Epidermal melanocyte (primary cell): Measurements from ENCODE around the gene BPNT1.
"Not testable (repeated sequence)": the region's sequence is repeated elsewhere in the genome, so short reads cannot be mapped to it uniquely, and the experiment has no call there.

ENCODE experiments used
- DNase-seq: peaks from one replicate; pipeline ENCODE4 v3.0.0; 2011; ENCODE audit warnings: low spot score; ENCODE audit not compliant: insufficient read length

The BPNT1 gene, protein sequence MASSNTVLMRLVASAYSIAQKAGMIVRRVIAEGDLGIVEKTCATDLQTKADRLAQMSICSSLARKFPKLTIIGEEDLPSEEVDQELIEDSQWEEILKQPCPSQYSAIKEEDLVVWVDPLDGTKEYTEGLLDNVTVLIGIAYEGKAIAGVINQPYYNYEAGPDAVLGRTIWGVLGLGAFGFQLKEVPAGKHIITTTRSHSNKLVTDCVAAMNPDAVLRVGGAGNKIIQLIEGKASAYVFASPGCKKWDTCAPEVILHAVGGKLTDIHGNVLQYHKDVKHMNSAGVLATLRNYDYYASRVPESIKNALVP

DNA sequence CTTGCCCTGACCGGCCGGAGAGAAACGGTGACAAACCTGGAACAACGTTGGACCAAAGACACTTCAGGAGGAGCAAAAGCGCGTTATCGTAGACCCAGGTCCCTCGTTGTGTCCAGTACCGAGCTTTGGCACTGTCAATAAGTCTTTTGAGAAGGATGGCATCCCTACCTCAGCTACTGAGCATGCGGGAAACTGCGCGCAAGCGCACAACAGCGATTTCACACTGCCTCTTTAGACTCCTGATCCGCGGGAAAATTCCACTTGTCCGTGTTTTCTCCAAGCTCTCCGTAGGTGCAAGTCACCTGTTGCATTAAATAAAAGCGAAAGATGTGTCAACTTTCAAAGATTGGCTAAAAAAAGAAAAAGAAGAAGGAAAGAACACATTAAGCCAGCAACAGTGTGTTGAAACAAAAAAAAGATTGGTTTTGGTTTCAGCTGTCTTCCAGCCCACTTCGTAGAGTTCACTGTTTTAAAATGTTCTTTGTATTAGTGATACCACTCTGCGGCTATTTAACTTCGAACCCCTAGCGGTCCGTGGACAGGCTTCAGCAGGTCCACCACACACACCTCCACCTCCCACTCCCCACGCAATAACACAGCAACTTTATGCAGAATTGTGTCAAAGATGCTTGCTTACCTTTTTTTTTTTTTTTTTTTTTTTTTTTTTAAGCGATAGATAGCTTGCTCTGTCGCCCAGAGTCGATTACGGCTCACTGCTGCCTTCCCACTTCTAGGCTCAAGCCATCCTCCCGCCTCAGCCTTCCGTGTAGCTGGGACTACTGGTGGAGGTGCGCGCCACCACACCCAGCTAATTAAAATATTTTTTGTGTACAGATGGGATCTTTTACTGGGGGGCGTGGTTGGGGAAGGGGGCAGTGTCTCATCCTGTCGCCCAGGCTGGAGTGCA is at the start of gene BPNT1:
TSS of gene BPNT1 (minus strand) at position 139 of the 907 bp plus-strand sequence. CDS start 9,942 bp downstream, outside the sequence.
- peak; percentile 93 for DNase-seq

DNA sequence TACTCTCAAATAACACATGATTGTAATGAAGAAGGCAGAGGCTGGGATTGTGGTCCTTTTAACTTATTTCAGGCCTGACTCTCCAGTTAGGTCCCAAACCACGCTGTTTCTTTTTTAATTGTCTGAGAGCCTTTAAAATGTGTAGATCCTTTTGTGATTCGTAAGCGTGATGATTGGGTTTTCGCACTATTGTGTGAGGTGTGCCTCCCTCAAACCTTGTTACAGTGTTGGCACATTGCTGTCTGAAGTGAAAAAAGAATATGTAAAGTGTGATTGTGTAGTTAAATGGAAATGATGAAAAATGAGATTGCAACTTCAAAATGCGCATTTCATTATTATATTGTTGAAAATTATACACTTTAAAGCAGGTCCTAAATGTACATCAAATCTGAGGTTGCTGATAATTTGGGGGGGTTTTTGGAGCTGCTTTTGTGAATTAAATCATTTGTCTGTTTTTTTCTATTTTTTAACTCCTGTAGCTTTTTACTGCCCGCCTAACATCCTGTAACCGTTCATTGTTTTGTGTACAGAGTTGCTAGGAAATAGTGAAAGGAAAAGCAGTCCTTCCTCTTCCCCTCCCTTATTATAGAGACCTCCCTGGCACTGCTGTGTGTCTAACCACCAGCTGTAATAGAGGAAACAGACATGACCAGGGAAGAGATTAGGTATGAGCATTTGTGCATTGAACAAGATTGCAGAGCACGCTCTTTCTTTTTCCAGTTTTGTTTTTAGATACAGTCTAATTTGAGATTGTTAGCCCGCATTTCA is 47.6 kb upstream of the BPNT1 start:
- no peak for DNase-seq

DNA sequence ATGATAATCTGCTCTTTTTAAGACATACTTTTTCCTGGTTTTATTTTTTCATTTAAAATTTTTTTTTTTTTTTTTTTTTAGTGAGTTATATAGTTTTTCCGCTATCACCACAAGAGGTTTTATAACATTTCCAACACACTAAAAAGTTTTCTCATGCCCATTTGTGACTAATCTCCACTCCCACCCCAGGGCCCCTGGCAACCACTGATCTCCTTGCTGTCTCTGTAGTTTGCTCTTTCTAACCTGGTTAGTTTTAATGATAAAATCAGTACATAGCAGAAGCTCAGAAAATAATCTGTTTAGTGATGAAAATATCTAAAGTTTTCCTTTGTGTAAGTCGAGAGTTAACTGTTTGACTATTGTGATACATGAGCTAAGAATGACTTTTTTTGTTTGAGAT is 46.2 kb upstream of the BPNT1 start:
- DNase-seq, result no peak

DNA sequence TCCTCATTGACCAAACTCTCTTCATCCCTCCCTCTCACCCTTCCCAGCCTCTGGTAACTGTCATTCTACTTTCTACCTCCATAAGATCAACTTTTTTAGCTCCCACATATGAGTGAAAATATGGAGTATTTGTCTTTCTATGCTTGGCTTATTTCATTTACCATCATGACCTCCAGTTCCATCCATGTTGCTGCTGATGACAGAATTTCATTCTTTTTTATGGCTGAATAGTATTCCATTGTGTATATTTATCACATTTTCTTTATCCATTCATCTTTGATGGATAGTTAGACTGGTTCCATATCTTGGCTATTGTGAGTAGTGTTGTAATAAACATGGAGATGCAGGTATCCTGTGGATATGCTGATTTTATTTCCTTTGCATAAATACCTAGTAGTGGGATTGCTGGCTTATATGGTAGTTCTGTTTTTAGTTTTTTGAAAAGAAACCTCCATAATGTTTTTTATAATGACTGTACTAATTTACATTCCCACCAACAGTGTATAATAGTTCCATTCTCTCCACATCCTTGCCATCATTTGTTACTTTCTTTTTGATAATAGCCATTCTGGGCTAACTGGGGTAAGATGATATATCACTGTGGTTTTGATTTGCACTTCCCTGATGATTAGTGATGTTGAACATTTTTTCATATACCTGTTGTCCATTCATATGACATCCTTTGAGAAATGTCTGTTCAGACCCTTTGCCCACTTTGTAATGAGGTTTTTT is 40.1 kb upstream of the BPNT1 start:
- no peak for DNase-seq

DNA sequence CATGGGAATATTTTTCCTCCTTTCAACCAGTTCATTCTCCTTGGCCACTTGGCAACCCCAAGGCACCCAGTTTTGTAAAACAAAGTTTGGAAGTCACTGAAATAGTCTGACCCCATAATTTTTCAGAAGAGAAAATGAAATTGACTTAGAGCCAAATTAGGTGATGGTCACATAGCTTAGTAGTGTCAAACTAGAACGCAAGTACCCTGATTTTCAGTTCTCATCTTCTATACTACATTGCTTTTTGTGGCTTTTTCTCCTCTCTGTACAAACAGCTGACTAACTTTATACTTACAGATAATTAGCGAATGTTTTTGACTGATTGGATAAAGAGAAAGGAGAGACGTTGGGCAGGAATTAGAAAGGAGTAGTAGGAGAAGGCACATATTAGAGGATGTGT is 37.5 kb upstream of the BPNT1 start:
- DNase-seq, result no peak

DNA sequence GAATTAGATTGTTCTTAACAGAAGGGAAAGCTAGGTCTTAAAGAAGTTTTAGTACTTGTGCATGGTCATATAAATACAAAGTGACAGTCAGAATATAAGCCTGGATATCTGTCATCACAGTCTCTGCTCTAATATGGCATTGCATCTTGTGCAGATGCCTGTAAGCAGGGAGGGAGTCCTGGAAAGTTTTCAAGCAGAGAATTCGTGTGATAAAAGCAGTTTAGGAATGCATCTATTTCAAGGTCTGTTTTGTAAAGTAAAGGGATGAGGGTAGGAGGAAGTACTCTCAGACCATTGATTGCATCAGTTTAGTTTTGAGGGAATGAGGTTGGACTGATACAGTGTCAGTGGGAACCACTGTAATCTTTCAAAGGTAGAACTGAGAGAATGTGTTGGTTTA is 35.0 kb upstream of the BPNT1 start:
- no peak for DNase-seq

DNA sequence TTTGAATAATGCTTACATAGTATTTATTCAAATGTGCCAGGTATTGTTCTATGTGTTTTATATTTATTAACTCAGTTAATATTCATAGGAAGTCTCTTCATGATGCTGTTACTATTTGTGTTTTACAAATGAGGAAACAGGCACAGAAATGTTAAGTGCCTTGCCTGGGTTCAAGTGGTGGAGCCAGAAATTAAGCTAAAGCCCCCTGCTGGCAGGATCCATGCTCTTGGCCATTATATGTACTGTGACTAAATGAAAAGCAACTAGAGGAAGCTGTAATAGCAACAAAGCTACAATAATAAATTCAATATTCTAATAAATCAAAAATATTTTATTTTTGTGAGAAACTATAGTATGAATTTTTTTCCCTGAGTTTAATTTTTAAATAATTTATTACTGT is 34.3 kb upstream of the BPNT1 start:
- no peak for DNase-seq

DNA sequence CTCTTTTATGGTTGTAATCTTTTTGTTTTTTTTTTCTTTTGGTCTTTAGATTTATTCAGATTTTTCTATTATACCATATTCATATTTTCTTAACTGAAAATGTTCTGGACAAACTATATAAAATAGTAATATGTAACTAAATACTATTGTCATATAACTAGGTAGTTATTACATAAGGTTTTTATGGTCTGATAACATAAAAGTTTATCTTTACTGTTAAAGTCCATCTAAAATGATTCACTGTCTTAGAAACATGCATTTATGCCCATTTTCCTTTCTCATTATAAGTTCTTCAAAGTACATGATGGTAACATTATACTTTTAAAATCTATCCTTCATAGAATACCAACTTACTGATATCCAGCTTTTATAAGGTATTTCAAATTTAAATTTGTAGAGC is 33.5 kb upstream of the BPNT1 start:
- DNase-seq, result no peak

DNA sequence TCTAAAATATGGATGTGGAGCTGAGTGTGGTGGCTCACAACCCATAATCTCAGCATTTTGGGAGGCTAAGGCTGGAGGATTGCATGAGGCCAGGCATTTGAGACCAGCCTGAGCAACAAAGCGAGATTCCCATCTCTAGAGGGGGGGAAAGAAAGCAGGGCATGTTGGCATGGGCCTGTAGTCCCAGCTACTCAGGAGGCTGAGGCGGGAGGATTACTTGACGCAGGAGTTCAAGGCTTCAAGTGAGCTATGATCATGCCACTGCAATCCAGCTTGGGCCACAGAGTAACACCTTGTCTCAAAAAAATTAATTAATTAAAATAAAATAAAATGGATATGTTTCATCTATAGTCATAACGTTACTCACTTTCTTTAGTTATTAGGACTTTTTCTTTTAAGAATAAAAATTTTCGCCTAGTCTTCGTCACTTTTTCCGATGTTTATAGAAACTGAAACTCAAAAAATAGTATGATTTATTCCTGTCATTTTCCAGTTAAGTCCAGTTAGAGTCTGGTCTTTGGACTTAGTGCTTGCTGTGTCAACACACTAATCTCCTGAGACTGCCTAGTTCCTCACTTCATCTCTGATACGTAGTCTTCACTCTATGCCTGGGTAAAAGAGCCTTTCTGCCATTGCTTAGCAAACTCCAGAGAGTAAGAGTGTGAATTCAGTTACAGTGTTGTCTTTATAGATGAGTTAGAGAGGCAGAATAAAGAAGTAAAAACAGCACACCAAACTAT is 32.4 kb upstream of the BPNT1 start:
- no peak for DNase-seq

DNA sequence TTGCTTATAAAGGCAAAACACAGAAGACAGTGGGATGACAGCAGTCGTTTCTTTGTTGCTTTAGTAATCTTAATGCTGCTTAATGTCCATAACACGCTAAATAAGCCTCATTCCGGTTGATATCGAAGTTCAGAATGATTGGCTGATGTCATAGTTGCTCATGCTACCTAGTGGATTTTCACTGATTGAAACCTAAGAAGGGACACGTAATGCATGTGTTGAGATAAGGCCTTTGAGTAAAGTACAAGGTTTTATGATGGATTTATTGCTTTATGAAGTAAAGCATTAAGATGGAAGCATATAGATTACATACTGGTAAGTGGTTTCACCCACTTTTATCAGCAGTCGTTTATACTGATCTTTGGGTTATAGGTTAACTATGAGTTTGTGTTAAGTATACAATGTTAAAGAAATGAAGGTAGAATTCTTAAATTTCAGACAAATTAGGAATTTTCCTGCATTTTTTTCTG is 29.5 kb upstream of the BPNT1 start:
- DNase-seq, result no peak

DNA sequence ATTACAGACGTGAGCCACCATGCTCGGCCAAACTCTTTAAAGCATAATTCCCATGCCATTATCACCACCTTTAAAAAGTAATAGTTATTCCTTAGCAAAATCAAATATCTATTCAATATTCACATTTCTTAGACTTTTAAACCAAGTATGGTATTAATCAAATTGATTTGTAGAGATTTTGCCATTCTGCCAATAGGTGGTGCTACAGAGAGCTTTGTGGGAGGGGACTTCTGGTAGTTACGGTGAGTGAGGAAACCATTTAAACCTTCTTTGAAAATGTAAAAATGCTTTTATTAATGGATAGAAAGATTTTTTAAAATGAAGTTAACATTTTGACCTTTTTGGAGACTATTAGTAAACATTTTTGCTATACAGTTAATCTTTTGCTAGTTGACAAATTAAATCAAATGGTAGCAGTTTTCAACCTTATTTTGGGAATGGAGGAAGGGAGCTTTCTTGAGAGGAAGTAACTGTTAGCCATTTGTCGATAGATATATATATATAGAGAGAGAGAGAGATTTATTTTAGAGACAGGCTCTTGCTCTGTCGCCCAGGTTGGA is 23.6 kb upstream of the BPNT1 start:
- no peak for DNase-seq

DNA sequence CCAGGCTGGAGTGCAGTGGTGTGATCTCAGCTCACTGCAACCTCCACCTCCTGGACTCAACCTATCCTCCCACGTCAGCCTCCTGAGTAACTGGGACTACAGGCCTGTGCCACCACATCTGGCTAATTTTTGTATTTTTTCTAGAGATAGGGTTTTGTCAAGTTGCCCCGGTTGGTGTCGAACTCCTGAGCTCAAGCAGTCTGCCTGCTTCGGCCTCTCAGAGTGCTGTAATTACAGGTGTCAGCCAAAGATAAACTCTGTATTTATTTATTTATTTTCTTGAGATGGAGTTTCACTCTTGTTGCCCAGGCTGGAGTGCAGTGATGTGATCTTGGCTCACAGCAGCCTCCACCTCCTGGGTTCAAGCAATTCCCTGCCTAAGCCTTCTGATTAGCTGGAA is 23.0 kb upstream of the BPNT1 start:
- not testable (repeated sequence) for DNase-seq

DNA sequence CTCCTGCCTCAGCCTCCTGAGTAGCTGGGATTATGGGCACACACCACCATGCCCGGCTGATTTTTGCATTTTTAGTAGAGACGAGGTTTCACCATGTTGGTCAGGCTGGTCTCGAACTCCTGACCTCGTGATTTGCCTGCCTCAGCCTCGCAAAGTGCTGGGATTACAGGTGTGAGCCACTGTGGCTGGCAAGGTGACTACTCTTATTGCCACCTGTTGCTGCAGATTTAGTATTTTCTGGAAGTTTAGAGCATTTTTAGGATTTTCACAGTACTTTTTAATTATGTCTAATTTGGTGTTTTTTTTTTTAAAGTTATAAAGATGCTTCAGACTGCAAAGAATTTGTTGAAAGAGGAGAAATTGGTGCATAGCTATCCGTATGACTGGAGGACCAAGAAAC is 20.9 kb upstream of the BPNT1 start:
- not testable (repeated sequence) for DNase-seq

DNA sequence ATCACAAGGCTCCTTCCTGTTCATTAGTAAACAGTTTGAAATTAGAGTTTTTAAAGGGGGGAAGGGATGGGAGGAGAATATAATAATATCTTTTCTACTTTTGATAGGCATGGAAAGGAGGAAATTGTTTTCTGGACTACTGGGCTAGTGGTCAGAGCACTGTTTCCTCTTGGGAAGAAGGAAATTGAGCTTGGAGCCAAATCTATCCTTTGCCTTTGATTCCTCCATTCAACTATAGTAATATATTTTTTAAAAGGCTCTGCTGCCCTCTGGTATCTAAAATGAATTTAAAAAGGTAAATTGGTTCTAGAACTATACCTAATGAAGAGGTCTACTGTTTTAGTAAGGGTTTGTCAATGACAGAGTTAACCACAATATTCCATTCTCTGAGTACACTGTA is 10.2 kb upstream of the BPNT1 start:
- DNase-seq, result no peak

DNA sequence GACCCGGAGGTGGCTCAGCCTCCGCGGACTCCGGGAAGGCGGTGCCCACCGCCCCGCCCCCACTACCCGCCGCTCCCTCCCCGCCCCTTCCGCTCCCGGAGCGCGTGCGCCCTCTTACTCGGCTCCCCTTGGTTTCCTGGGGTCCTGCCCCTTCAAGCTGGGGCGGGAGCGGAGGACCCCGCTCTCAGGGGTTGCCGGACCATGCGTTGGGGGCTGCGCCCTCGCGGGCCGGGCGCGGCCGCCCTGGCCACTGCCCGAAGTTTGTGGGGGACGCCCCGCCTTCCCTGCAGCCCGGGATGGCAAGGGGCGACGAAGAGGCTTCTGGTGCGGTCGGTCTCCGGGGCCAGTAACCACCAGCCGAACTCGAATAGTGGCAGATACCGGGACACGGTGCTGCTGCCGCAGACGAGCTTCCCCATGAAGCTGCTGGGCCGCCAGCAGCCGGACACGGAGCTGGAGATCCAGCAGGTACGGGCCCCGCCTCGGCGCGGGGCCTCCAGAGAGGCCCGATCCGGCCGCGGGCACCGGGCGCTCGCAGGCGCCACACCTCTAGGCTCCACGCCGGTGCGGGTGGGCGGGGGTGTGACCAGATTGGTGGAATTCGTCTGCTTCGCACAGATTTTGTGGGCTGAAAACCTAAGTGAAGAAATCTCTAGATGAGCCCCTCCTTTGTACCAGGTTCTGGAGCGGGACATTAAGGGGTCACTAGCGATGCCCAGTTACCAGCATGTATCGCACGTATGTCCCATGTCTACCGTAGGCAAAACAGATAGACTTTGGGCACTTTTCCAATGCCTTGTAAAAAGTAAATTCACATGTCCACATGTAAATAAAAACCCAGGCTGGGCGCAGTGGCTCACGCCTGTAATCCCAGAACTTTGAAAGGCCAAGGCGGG is 4.7 kb upstream of the BPNT1 start, which contains the start of gene IARS2:
TSS of gene IARS2 (plus strand) at position 117 of the 896 bp plus-strand sequence. CDS start at position 202, 85 bp downstream.
- DNase-seq, result peak; percentile 74

DNA sequence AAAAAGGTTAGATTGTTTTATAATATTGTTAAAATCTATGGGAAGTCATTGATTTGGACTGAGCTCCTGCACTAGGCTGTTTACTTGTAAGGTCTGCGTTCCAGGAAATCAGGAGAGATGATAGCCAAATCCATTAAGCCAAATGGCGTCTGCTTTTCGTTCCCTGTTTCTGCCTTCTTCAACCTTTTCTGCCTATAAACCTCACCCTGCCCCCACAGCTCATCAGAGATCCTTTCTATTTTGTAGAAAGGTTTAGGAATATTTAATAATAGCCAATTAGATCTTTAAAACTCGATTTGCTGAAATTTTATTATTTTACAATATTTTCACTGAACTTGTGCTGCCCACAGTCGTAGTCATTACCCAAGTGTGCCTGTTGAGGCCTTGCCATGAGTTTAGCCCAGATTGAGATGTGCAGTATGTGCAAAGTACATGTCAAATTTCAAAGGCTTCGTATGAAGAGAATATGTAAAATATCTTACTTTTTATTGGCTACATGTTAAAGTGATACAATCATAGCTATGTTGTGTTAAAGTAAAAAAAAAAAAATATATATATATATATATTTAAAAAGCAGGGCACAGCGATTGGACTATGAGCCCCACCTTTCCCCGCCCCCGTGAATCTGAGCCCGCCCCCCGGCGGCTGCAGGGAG is 3.9 kb upstream of the BPNT1 start:
- no peak for DNase-seq

DNA sequence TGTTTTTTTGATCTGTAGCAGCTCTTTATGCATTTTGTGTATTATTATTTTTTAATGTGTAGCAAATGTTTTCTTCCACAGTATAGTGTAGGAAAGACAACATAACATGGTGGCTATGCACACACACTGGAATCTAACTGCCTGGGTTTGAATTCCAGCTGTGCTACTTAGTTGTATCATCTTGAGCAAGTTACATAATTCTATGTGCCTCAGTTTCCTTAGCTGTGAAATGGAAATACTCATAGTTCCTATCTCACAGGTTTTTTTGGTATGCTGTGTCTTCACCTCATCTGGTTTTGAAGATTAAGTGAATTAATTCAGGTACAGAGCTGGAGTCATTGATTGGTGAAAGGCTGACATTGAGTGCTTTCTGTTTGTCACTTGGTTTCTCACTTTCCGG is 3.1 kb upstream of the BPNT1 start:
- no peak for DNase-seq

DNA sequence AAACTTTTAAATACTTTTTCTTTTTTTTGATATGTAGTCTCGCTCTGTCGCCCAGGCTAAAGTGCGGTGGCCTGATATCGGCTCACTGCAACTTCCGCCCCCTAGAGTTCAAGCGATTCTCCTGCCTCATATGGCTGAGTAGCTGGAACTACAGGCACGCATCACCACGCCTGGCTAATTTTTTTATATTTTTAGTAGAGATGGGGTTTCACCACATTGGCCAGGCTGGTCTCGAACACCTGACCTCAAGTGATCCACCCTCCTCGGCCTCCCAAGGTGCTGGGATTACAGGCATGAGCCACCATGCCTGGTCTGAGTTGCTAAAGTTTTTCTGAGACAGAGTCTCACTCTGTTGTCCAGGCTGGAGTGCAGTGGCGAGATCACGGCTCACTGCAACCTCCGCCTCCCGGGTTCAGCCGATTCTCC is 3.3 kb downstream of the BPNT1 start:
- not testable (repeated sequence) for DNase-seq
